ENCODE measurements around the gene FARP1. TPM values are rescaled to one million over a fixed set of nuclear protein-coding genes. Genes with fewer than 3 reads are reported as not detected.

Gene FARP1
- total and polyA plus RNA-seq, 10 of the 15 experiments (the other 5 are each of a cell fraction or from before 2014, with no cell fraction given): 0.17 to 6.9 (median 0.68) TPM

GRCh38 chr13:98435376-98435775 is 292.5 kb downstream of the FARP1 start (continued):
- TF ChIP-seq NBN (IDR thresholded peaks at IDR 0.05) (no peak), IKZF2 (IDR thresholded peaks at IDR 0.05) (no peak), MYB (IDR thresholded peaks at IDR 0.05; ENCODE audit: borderline replicate concordance, low read depth, low read length) (no peak), E2F4 (IDR thresholded peaks at IDR 0.05; ENCODE audit: low read depth, low read length) (no peak), SMARCA5 (IDR thresholded peaks at IDR 0.05) (no peak), BMI1 (IDR thresholded peaks at IDR 0.05; ENCODE audit: borderline replicate concordance) (no peak), STAT1 (conservative IDR thresholded peaks at IDR 0.05) (no peak)

DNA sequence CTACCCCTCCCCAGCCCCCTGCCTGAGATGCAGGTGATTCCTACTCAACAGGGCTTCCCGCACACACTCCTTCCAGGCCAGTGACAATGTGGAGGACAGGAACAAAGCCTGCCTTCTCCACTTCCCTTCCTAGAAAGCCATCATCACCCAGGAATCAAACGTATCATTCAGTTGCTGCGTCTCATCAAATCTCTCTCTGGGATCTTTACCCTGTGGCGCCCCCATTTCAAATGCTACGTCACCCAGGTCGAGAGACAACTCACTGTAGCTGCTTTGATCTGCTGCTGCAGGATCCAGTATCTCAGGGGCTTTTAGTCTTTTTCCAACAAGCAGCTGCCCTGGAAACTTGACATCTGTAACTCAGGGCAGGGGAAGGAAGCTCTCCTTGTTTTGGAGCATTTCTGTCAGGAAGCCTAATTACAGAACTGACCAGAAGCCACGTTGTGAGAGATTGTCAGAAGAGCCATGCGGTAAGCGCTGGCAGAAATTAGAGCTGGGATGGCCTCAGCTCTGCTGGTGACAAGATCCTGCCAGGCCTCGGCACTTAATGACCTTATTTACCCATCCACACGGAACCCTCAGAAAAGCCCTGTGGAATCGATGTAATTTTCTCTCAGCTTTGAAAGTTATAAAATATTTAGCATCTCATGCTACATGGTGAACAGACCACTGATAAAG is 293.5 kb downstream of the FARP1 start:
- Histone ChIP-seq H3K27ac (ENCODE audit: control insufficient read depth, insufficient read depth) (no peak overlapping the region), H3K36me3 (ENCODE audit: control insufficient read depth in 2 of 2, insufficient read depth in 2 of 2, low read length in 1 of 2) (no peaks in the 10 kb centered on the region), H3K27me3 (replicated peaks in 1 of 2; ENCODE audit: control insufficient read depth in 2 of 2, insufficient read depth in 2 of 2, low read length in 1 of 2) (no peaks in the 10 kb centered on the region), H3K4me3 (no peak overlapping the region), H2AFZ (ENCODE audit: control insufficient read depth, low read depth, low read length) (no peak overlapping the region), H3K4me2 (ENCODE audit: control insufficient read depth, insufficient read depth) (no peak overlapping the region), H3K79me2 (ENCODE audit: control insufficient read depth, insufficient read depth, low read length) (no peaks in the 10 kb centered on the region), H3K4me1 (ENCODE audit: control insufficient read depth, insufficient read depth, low read length) (no peaks in the 10 kb centered on the region), H3K9ac (ENCODE audit: control insufficient read depth, insufficient read depth, low read length) (no peak overlapping the region), H3K9me3 (replicated peaks; ENCODE audit: control insufficient read depth, insufficient read depth, low read length) (no peaks in the 10 kb centered on the region), H4K20me1 (ENCODE audit: control insufficient read depth, insufficient read depth) (no peaks in the 10 kb centered on the region)
- CTCF ChIA-PET: no interaction called here
- FAIRE-seq (no peak), DNase-seq (ENCODE audit: low read depth, low spot score) (no peak), ATAC-seq (no peak)
- 55% methylated on average over 12 of the region's 12 CpGs for WGBS (ENCODE audit: insufficient coverage, insufficient replicate concordance, low lambda C conversion rate, missing lambda C conversion rate)
- POLR2A ChIA-PET: interaction anchor here (0.6 kb wide), 1 partner anchor 12 kb away, joined by 3 read pairs; no protein-coding TSS in a partner anchor
- in situ Hi-C loops (cut with MboI) (no loop called here), intact Hi-C loops (cut with micrococcal nuclease; ENCODE audit: unreplicated experiment) (no loop called here)
- RAD21 ChIA-PET (ENCODE audit: unreplicated experiment): interaction anchor here (1.1 kb wide), 1 partner anchor 220 kb away, joined by 3 read pairs; no protein-coding TSS in a partner anchor
- BruUV-seq (replicated peaks): no TSS peak
- SMC1A ChIA-PET (ENCODE audit: uncharacterized antibody, unreplicated experiment): no interaction called here
- TF ChIP-seq, protein P1, sequence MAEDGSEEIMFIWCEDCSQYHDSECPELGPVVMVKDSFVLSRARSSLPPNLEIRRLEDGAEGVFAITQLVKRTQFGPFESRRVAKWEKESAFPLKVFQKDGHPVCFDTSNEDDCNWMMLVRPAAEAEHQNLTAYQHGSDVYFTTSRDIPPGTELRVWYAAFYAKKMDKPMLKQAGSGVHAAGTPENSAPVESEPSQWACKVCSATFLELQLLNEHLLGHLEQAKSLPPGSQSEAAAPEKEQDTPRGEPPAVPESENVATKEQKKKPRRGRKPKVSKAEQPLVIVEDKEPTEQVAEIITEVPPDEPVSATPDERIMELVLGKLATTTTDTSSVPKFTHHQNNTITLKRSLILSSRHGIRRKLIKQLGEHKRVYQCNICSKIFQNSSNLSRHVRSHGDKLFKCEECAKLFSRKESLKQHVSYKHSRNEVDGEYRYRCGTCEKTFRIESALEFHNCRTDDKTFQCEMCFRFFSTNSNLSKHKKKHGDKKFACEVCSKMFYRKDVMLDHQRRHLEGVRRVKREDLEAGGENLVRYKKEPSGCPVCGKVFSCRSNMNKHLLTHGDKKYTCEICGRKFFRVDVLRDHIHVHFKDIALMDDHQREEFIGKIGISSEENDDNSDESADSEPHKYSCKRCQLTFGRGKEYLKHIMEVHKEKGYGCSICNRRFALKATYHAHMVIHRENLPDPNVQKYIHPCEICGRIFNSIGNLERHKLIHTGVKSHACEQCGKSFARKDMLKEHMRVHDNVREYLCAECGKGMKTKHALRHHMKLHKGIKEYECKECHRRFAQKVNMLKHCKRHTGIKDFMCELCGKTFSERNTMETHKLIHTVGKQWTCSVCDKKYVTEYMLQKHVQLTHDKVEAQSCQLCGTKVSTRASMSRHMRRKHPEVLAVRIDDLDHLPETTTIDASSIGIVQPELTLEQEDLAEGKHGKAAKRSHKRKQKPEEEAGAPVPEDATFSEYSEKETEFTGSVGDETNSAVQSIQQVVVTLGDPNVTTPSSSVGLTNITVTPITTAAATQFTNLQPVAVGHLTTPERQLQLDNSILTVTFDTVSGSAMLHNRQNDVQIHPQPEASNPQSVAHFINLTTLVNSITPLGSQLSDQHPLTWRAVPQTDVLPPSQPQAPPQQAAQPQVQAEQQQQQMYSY (CRISPR knock-in tag; IDR thresholded peaks at IDR 0.05): no peak
- TF ChIP-seq SIN3A (IDR thresholded peaks at IDR 0.05; ENCODE audit: low read depth, low read length) (no peak), PAX5 (IDR thresholded peaks at IDR 0.05; ENCODE audit: borderline replicate concordance, low read depth, low read length) (no peak), POU2F2 (IDR thresholded peaks at IDR 0.05; ENCODE audit: borderline replicate concordance, low read depth, low read length) (no peak), ZNF687 (IDR thresholded peaks at IDR 0.05) (no peak)
- TF ChIP-seq, protein P2, sequence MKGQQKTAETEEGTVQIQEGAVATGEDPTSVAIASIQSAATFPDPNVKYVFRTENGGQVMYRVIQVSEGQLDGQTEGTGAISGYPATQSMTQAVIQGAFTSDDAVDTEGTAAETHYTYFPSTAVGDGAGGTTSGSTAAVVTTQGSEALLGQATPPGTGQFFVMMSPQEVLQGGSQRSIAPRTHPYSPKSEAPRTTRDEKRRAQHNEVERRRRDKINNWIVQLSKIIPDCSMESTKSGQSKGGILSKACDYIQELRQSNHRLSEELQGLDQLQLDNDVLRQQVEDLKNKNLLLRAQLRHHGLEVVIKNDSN (IDR thresholded peaks at IDR 0.05; ENCODE audit: borderline replicate concordance, extremely low read length, insufficient read depth, low read depth, low read length): no peak
